Smooth muscle cell (in vitro differentiated cells): ENCODE results near the gene SETBP1. TPM values are rescaled to one million over a fixed set of nuclear protein-coding genes. Genes with fewer than 3 reads are reported as not detected.

Experiments
- DNase-seq: peaks from one replicate; lab custom pipeline; 2025; ENCODE audit not compliant: unreplicated experiment; lab: John Stamatoyannopoulos, UW
- H2AFZ ChIP-seq: fragments of 200-600 bp; sonication (generic); 2 replicates; pipeline ENCODE4 v1.6.0; 2016; ENCODE audit warnings: antibody characterized with exemption, low read depth, mild to moderate bottlenecking
- H3F3A ChIP-seq: fragments of 200-600 bp; sonication (generic); 2 replicates; pipeline ENCODE4 v1.6.0; 2017; ENCODE audit warnings: antibody characterized with exemption, low read depth
- H3K27ac ChIP-seq: fragments of 200-600 bp; sonication (generic); 2 replicates; pipeline ENCODE4 v1.5.1; 2016; ENCODE audit warnings: low read depth, mild to moderate bottlenecking
- H3K27me3 ChIP-seq: fragments of 200-600 bp; sonication (generic); 2 replicates; pipeline ENCODE4 v1.6.1; 2016; ENCODE audit warnings: low read depth, mild to moderate bottlenecking
- H3K36me3 ChIP-seq: fragments of 200-600 bp; sonication (generic); 2 replicates; pipeline ENCODE4 v1.5.1; 2016; ENCODE audit warnings: low read depth
- H3K4me1 ChIP-seq: fragments of 200-600 bp; sonication (generic); 2 replicates; pipeline ENCODE4 v1.5.1; 2016; ENCODE audit warnings: low read depth
- H3K4me2 ChIP-seq: fragments of 200-600 bp; sonication (generic); 2 replicates; pipeline ENCODE4 v1.6.0; 2016; ENCODE audit warnings: mild to moderate bottlenecking
- H3K4me3 ChIP-seq: fragments of 200-600 bp; sonication (generic); 2 replicates; pipeline ENCODE4 v1.5.1; 2016; ENCODE audit warnings: mild to moderate bottlenecking
- H3K79me2 ChIP-seq: fragments of 200-600 bp; sonication (generic); 2 replicates; pipeline ENCODE4 v1.6.0; 2016; ENCODE audit warnings: low read depth, mild to moderate bottlenecking
- H3K9ac ChIP-seq: fragments of 200-600 bp; sonication (generic); 2 replicates; pipeline ENCODE4 v1.6.0; 2016; ENCODE audit warnings: low read depth
- H3K9me3 ChIP-seq: fragments of 200-600 bp; sonication (generic); replicated peaks from 2 replicates; pipeline ENCODE4 v1.5.1; 2016; ENCODE audit warnings: low read depth
- H4K20me1 ChIP-seq: fragments of 200-600 bp; sonication (generic); 2 replicates; pipeline ENCODE4 v1.6.0; 2016; ENCODE audit warnings: low read depth
- CTCF ChIP-seq: fragments of 200-600 bp; sonication (generic); IDR thresholded peaks from 2 replicates; pipeline ENCODE4 v1.5.1; 2017; ENCODE audit warnings: borderline replicate concordance, mild to moderate bottlenecking, antibody characterized with exemption; ENCODE audit not compliant: insufficient read depth, poor library complexity, severe bottlenecking
- WGBS: methylation state at CpG from one replicate; pipeline ENCODE4 v1.1.7; 2016; ENCODE audit warnings: low lambda C conversion rate; 5-methylcytosine and 5-hydroxymethylcytosine counted together
- polyA plus RNA-seq: library from polyadenylated mRNA; unstranded; fragments of >200 nt; fragmentation: Nextera tagmentation; extraction: Ambion mirVana; gene quantifications from 2 replicates; pipeline ENCODE4 v1.2.1, GENCODE V29; 2016
- total RNA-seq: library from RNA; depleted of rRNA; stranded (reverse); fragments of >200 nt; gene quantifications from 2 replicates; pipeline ENCODE4 v1.2.3, GENCODE V29; 2014

The SETBP1 gene
- total and polyA plus RNA-seq, 2 experiments from 2014 or later, result 6.1 to 17.7 TPM

GRCh38 chr18:45109706-45110105 lies 429.0 kb downstream of the SETBP1 start:
- DNase-seq, result no peak
- H3K79me2 ChIP-seq, result no peaks in the 10 kb centered on the region
- H2AFZ ChIP-seq, result no peak overlapping the region
- no peak overlapping the region for H3K4me2 ChIP-seq
- H3K27ac ChIP-seq, result no peak overlapping the region
- peaks cover 3% of the 10 kb centered on the region for H3K9me3 ChIP-seq
- H3K4me3 ChIP-seq, result no peak overlapping the region
- H3K27me3 ChIP-seq, result no peaks in the 10 kb centered on the region
- H3K9ac ChIP-seq, result no peak overlapping the region
- no peaks in the 10 kb centered on the region for H3K4me1 ChIP-seq
- H4K20me1 ChIP-seq, result no peaks in the 10 kb centered on the region
- no peaks in the 10 kb centered on the region for H3F3A ChIP-seq
- H3K36me3 ChIP-seq, result no peaks in the 10 kb centered on the region
- no peak for TF ChIP-seq CTCF

GRCh38 chr18:45110577-45111501 lies 430.2 kb downstream of the SETBP1 start:
- H3K4me2 ChIP-seq, result no peak overlapping the region
- no peaks in the 10 kb centered on the region for H4K20me1 ChIP-seq
- H3K4me1 ChIP-seq, result no peaks in the 10 kb centered on the region
- no peak overlapping the region for H3K9ac ChIP-seq
- no peak for DNase-seq
- WGBS, result 94% methylated on average over 7 of the region's 7 CpGs
- peaks cover 3% of the 10 kb centered on the region for H3K9me3 ChIP-seq
- no peaks in the 10 kb centered on the region for H3K79me2 ChIP-seq
- H3K36me3 ChIP-seq, result no peaks in the 10 kb centered on the region
- no peak overlapping the region for H3K27ac ChIP-seq
- no peaks in the 10 kb centered on the region for H3K27me3 ChIP-seq
- H2AFZ ChIP-seq, result no peak overlapping the region
- no peak for TF ChIP-seq CTCF
- H3K4me3 ChIP-seq, result no peak overlapping the region
- no peaks in the 10 kb centered on the region for H3F3A ChIP-seq

- 92% methylated on average over 1 of the region's 1 CpG for WGBS
- H3F3A ChIP-seq, result no peaks in the 10 kb centered on the region
- peaks cover 3% of the 10 kb centered on the region for H3K9me3 ChIP-seq
- no peak for TF ChIP-seq CTCF
- H4K20me1 ChIP-seq, result no peaks in the 10 kb centered on the region
- no peaks in the 10 kb centered on the region for H3K79me2 ChIP-seq
- H3K27me3 ChIP-seq, result no peaks in the 10 kb centered on the region
- no peak for DNase-seq
- no peak overlapping the region for H2AFZ ChIP-seq
- no peak overlapping the region for H3K4me2 ChIP-seq
- no peak overlapping the region for H3K9ac ChIP-seq
- no peak overlapping the region for H3K27ac ChIP-seq
- no peaks in the 10 kb centered on the region for H3K4me1 ChIP-seq
- H3K4me3 ChIP-seq, result no peak overlapping the region
- H3K36me3 ChIP-seq, result no peaks in the 10 kb centered on the region
Measured at GRCh38 chr18:45111502-45111848, 430.8 kb downstream of the SETBP1 start.

GRCh38 chr18:45112682-45113081 lies 432.0 kb downstream of the SETBP1 start:
- Histone ChIP-seq H3K4me2 (no peak overlapping the region), H3K27ac (no peak overlapping the region), H3K27me3 (no peaks in the 10 kb centered on the region), H3K9me3 (peaks cover 3% of the 10 kb centered on the region), H3K4me3 (no peak overlapping the region), H2AFZ (no peak overlapping the region), H3F3A (no peaks in the 10 kb centered on the region), H3K9ac (no peak overlapping the region), H4K20me1 (no peaks in the 10 kb centered on the region), H3K4me1 (no peaks in the 10 kb centered on the region), H3K36me3 (no peaks in the 10 kb centered on the region), H3K79me2 (no peaks in the 10 kb centered on the region)
- no peak for TF ChIP-seq CTCF
- no peak for DNase-seq
- WGBS, result 100% methylated on average over 1 of the region's 1 CpG
